ENCODE data around the gene CST8. TPM values are rescaled to one million over a fixed set of nuclear protein-coding genes. Genes with fewer than 3 reads are reported as not detected.

The CST8 gene
- total RNA-seq, 1 experiment from 2014 or later: not detected

- CTCF ChIA-PET: interaction anchor here (0.8 to 1.8 kb wide), 2 partner anchors 18 to 74 kb away, joined by 3 to 4 read pairs; no protein-coding TSS in a partner anchor
- H3K27ac Mint-ChIP-seq (ENCODE audit: low read depth, unreplicated experiment): no peak overlapping the region
- POLR2A ChIA-PET: no interaction called here
These were observed 42.2 kb downstream of the CST8 start for GRCh38 chr20:23533161-23533560.

GRCh38 chr20:23534801-23535593 is 44.1 kb downstream of the CST8 start:
- Mint-ChIP-seq H3K27ac (ENCODE audit: low read depth, unreplicated experiment) (no peak overlapping the region), H3K27me3 (ENCODE audit: insufficient read depth, unreplicated experiment) (no peaks in the 10 kb centered on the region), H3K9me3 (ENCODE audit: unreplicated experiment) (peaks cover 8% of the 10 kb centered on the region), H3K4me1 (ENCODE audit: insufficient read depth, unreplicated experiment) (no peaks in the 10 kb centered on the region), H3K4me3 (ENCODE audit: unreplicated experiment) (no peak overlapping the region), H3K36me3 (ENCODE audit: insufficient read depth, unreplicated experiment) (no peaks in the 10 kb centered on the region)
- intact Hi-C loops (cut with micrococcal nuclease): no loop called here
- DNase-seq (ENCODE audit: unreplicated experiment): no peak
- no peak for TF ChIP-seq CTCF (IDR thresholded peaks at IDR 0.05; ENCODE audit: unreplicated experiment)
- POLR2A ChIA-PET: interaction anchor here (1.6 kb wide), 1 partner anchor 52 kb away, joined by 3 read pairs; no protein-coding TSS in a partner anchor
- BruUV-seq (replicated peaks): no TSS peak
- CTCF ChIA-PET: interaction anchor here (0.7 to 1.8 kb wide), 3 partner anchors 36 to 123 kb away, joined by 3 to 4 read pairs (median 3); no protein-coding TSS in a partner anchor

More at GRCh38 chr20:23533161-23533560, 42.2 kb downstream of the CST8 start:
- BruUV-seq (replicated peaks): no TSS peak
- no peak for TF ChIP-seq CTCF (IDR thresholded peaks at IDR 0.05; ENCODE audit: unreplicated experiment)
- Mint-ChIP-seq H3K4me3 (ENCODE audit: unreplicated experiment) (no peak overlapping the region), H3K9me3 (ENCODE audit: unreplicated experiment) (peaks cover 13% of the 10 kb centered on the region), H3K4me1 (ENCODE audit: insufficient read depth, unreplicated experiment) (peaks cover 6% of the 10 kb centered on the region), H3K36me3 (ENCODE audit: insufficient read depth, unreplicated experiment) (no peaks in the 10 kb centered on the region), H3K27me3 (ENCODE audit: insufficient read depth, unreplicated experiment) (no peaks in the 10 kb centered on the region)
- intact Hi-C loops (cut with micrococcal nuclease): no loop called here
- no peak for DNase-seq (ENCODE audit: unreplicated experiment)

GRCh38 chr20:23536328-23536974 is 45.5 kb downstream of the CST8 start:
- no TSS peak for BruUV-seq (replicated peaks)
- Mint-ChIP-seq H3K4me1 (ENCODE audit: insufficient read depth, unreplicated experiment) (peaks cover 9% of the 10 kb centered on the region), H3K4me3 (ENCODE audit: unreplicated experiment) (no peak overlapping the region), H3K27ac (ENCODE audit: low read depth, unreplicated experiment) (no peak overlapping the region), H3K27me3 (ENCODE audit: insufficient read depth, unreplicated experiment) (no peaks in the 10 kb centered on the region), H3K9me3 (ENCODE audit: unreplicated experiment) (peaks cover 8% of the 10 kb centered on the region), H3K36me3 (ENCODE audit: insufficient read depth, unreplicated experiment) (no peaks in the 10 kb centered on the region)
- intact Hi-C loops (cut with micrococcal nuclease): no loop called here
- POLR2A ChIA-PET: interaction anchor here (1.6 kb wide), 1 partner anchor 51 kb away, joined by 3 read pairs; no protein-coding TSS in a partner anchor
- DNase-seq (ENCODE audit: unreplicated experiment): no peak
- TF ChIP-seq CTCF (IDR thresholded peaks at IDR 0.05; ENCODE audit: unreplicated experiment): no peak
- CTCF ChIA-PET: no interaction called here

- POLR2A ChIA-PET: no interaction called here
- no TSS peak for BruUV-seq (replicated peaks)
- Mint-ChIP-seq H3K9me3 (ENCODE audit: unreplicated experiment) (peaks cover 8% of the 10 kb centered on the region), H3K27ac (ENCODE audit: low read depth, unreplicated experiment) (no peak overlapping the region), H3K27me3 (ENCODE audit: insufficient read depth, unreplicated experiment) (no peaks in the 10 kb centered on the region), H3K4me3 (ENCODE audit: unreplicated experiment) (no peak overlapping the region), H3K4me1 (ENCODE audit: insufficient read depth, unreplicated experiment) (peaks cover 14% of the 10 kb centered on the region), H3K36me3 (ENCODE audit: insufficient read depth, unreplicated experiment) (no peaks in the 10 kb centered on the region)
- no peak for DNase-seq (ENCODE audit: unreplicated experiment)
- CTCF ChIA-PET: no interaction called here
- TF ChIP-seq CTCF (IDR thresholded peaks at IDR 0.05; ENCODE audit: unreplicated experiment): no peak
- intact Hi-C loops (cut with micrococcal nuclease): no loop called here
These were observed 46.1 kb downstream of the CST8 start for GRCh38 chr20:23537030-23537429.

All from MCF 10A (cell line).